HAP-1 (cell line): ENCODE results near the gene PCDHB7.
"Not testable (repeated sequence)": the region's sequence is repeated elsewhere in the genome, so short reads cannot be mapped to it uniquely, and the experiment has no call there.

Experiments used
- DNase-seq, 2 experiments: peaks; one replicate each; pipeline ENCODE4 v3.0.0-alpha.2; 2016 to 2020; ENCODE audit warnings: low spot score in 2 of 2
- H3K27me3 ChIP-seq: fragments of 250-450 bp; sonication (Bioruptor Pico); 2 replicates; pipeline ENCODE4 v1.5.1; 2020; ENCODE audit warnings: low read depth, mild to moderate bottlenecking, moderate library complexity
- H3K36me3 ChIP-seq: fragments of 250-450 bp; sonication (Bioruptor Pico); replicated peaks from 2 replicates; pipeline ENCODE4 v1.5.1; 2020; ENCODE audit warnings: mild to moderate bottlenecking
- H3K4me1 ChIP-seq: fragments of 250-450 bp; sonication (Bioruptor Pico); 2 replicates; pipeline ENCODE4 v1.5.1; 2020; ENCODE audit warnings: mild to moderate bottlenecking
- H3K4me3 ChIP-seq: fragments of 250-450 bp; sonication (Bioruptor Pico); 2 replicates; pipeline ENCODE4 v1.5.1; 2020; ENCODE audit warnings: mild to moderate bottlenecking, moderate library complexity
- H3K9me3 ChIP-seq: fragments of 250-450 bp; sonication (Bioruptor Pico); 2 replicates; pipeline ENCODE4 v1.5.1; 2020; ENCODE audit warnings: mild to moderate bottlenecking, moderate library complexity
- in situ Hi-C: fragments of 300-500 bp; cut with MboI; formaldehyde crosslinking; loops from 3 replicates; pipeline ENCODE4 v1.14.3; 2020; ENCODE audit warnings: low sequenced_read_pairs, inconsistent platforms, mixed read lengths

The PCDHB7 gene

DNA sequence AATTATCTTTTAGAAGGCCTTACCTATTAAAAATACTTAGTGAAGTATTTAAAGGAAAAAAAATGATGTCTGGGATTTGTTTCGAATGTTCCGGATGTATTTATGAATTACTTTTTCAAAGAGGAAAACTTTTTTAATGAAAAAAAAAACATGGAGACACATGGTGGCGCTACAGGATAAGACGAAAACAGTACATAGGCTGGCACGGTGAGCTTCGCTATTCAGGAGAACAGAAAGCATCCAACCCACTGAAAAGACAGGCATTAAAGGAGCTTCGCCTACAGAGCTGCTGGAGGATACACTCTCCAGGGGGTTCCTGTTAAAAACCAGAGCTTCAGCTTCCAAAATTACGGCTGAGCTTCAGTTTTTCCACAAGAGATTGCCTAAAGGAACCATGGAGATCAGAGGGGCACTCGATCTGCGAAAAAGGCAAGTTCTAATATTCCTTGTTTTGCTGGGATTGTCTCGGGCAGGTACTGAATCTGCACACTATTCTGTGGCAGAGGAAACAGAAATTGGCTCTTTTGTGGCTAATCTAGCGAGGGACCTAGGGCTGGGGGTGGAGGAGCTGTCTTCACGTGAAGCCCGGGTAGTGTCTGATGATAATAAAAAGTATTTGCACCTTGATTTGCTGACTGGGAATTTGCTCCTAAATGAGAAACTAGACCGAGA, 50.8 kb downstream of the PCDHB7 start, which contains the start of gene PCDHB14:
TSS of gene PCDHB14 (plus strand) at position 232 of the 672 bp plus-strand sequence. CDS start at position 395, 163 bp downstream.
- no peaks in the 10 kb centered on the region for H3K36me3 ChIP-seq
- H3K4me3 ChIP-seq: no peak within 1 kb of the TSS
- no peaks in the 10 kb centered on the region for H3K9me3 ChIP-seq
- no peaks in the 10 kb centered on the region for H3K4me1 ChIP-seq
- H3K27me3 ChIP-seq: no peaks in the 10 kb centered on the region; the same call in 1 of the 2 replicates
- DNase-seq: peak; percentile 26 to 30
- in situ Hi-C loops: loop anchor here (25.0 kb wide), 1 partner anchor 339 kb away; no protein-coding TSS in a partner anchor

DNA sequence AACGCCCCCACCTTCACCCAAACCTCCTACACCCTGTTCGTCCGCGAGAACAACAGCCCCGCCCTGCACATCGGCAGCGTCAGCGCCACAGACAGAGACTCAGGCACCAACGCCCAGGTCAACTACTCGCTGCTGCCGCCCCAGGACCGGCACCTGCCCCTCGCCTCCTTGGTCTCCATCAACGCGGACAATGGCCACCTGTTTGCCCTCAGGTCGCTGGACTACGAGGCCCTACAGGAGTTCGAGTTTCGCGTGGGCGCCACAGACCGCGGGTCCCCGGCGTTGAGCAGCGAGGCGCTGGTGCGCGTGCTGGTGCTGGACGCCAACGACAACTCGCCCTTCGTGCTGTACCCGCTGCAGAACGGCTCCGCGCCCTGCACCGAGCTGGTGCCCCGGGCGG, 52.4 kb downstream of the PCDHB7 start:
- DNase-seq, H3K27me3 ChIP-seq, H3K9me3 ChIP-seq, H3K36me3 ChIP-seq, H3K4me3 ChIP-seq, H3K4me1 ChIP-seq: not testable (repeated sequence)
- in situ Hi-C loops: loop anchor here (25.0 kb wide), 1 partner anchor 337 kb away; no protein-coding TSS in a partner anchor

- H3K9me3 ChIP-seq, in situ Hi-C loops, H3K4me1 ChIP-seq, DNase-seq, H3K36me3 ChIP-seq, H3K27me3 ChIP-seq, H3K4me3 ChIP-seq: not testable (repeated sequence)
These were observed 53.0 kb downstream of the PCDHB7 start for GRCh38 chr5:141225421-141225820.
